ENCODE results near the gene CRACDL. TPM values are rescaled to one million over a fixed set of nuclear protein-coding genes. Genes with fewer than 3 reads are reported as not detected.

Gene CRACDL
- total RNA-seq, 1 experiment from 2014 or later = 0.22 TPM

DNA sequence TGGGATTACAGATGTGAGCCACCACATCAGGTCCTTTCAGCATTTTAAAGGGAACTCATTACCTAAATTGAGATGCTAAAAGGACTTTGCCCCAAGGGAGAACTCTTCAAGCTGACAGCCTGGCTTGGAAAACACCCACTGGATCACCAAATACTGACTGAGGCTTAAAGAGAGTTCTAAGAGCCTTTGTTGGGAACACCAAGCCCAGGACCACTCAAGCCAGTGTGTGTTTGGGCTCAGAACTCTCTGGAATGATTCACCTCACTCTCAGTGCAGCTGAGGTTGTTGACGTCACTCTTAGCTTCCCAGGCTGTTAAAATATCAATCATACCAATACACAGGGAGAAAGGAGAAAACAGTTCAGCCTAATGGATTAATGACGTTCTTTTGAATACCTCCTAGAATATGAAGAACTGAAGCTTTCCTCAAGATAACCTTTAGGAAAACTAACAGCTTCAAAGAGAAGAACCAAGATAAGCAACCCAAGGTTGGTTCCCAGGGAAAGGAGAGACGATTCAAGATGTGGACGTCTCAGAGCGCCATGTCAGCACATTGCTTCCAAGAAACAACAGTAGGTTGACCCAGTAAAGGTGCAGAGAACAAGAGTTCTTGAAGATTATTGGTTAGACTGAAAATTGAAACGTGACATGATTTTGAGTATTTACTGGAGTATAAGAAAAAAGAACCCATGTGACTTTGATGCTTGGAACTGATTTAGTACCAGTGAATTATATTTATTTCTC lies 157.1 kb downstream of the CRACDL start:
- no peak for DNase-seq (ENCODE audit: extremely low read depth, low read depth)

DNA sequence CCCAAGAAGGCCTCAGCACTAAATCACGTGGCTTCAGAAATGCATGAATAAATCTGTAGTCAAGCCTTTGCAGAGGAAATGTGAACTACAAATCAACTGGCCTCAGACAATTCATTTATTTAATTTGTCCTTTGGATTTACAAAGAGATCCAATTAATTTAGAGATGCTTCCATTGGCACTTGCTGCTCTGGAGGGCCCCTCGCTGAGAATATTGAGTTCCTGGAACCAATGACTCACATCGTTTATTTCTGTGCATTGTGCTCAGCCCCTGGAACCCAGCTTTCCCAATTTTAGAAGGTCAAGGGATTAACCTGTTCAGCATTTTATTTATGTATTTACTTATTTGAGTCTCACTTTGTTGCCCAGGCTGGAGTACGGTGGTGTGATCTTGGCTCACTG lies 157.9 kb downstream of the CRACDL start:
- no peak for DNase-seq (ENCODE audit: extremely low read depth, low read depth)

GRCh38 chr2:98777710-98778109 lies 158.3 kb downstream of the CRACDL start:
- no peak for DNase-seq (ENCODE audit: extremely low read depth, low read depth)

DNA sequence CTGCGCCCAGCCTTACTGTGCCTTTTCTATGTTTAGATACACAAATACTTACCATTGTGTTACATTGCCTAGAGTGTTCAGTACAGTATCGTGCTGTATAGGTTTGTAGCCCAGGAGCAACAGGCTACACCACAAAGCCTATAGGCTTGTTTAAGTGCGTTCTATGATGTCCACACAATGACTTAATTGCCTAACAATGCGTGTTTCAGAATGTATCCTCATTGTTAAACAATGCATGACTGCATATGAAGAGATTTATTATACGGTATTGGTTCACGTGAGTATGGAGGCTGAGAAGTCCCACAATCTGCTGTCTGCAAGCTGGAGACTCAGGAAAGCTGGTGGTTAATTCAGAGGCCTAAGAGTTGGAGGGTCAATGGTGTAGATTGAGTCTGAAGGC lies 158.9 kb downstream of the CRACDL start:
- no peak for DNase-seq (ENCODE audit: extremely low read depth, low read depth)

GRCh38 chr2:98776136-98776535 lies 159.9 kb downstream of the CRACDL start:
- DNase-seq (ENCODE audit: extremely low read depth, low read depth) = no peak

- DNase-seq (ENCODE audit: extremely low read depth, low read depth) = no peak
Measured at GRCh38 chr2:98775146-98775986, 160.7 kb downstream of the CRACDL start.

DNA sequence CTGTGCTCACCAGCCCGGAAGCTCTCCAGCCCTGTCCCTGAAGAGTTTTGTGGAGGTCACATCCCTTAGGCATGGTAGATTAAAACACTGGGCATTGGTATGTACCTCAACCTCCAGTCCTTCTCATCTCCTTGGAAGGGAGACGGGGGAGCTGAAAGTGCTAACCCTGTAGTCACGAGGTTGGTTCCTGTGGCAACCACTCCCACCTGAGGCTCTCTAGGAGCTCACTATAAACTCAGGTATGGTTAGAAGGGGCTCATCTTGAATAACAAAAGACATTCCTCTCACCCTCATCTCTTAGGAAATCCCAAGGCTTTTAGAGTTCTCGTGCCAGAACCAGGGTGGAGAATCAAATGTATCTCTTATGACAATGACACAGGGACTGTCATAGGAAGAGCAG lies 162.1 kb downstream of the CRACDL start:
- DNase-seq (ENCODE audit: extremely low read depth, low read depth) = no peak

- no peak for DNase-seq (ENCODE audit: extremely low read depth, low read depth)
Measured at GRCh38 chr2:98773169-98773568, 162.9 kb downstream of the CRACDL start.

DNA sequence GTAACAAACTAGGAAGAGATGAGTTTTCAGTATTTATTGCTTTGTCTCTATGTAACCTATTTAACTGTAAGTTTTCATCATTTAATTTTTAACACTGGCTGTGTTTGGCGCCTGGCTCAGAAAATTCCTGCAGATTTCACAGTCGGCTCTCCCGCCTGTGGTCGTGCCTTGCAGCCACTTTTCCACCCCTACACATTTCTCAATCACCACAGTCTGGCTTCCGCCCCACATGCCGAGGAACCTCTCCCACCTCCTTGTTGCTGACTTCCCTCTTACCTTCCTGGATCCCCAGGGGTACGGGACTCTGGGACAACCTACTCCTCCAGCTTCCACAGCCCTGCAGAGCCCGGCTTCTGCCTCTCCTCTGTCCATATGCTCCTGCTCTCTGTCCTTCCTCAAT lies 163.5 kb downstream of the CRACDL start:
- no peak for DNase-seq (ENCODE audit: extremely low read depth, low read depth)

- no peak for DNase-seq (ENCODE audit: extremely low read depth, low read depth)
Measured at GRCh38 chr2:98771721-98772524, 164.1 kb downstream of the CRACDL start.

GRCh38 chr2:98771264-98771663 lies 164.8 kb downstream of the CRACDL start:
- no peak for DNase-seq (ENCODE audit: extremely low read depth, low read depth)

DNA sequence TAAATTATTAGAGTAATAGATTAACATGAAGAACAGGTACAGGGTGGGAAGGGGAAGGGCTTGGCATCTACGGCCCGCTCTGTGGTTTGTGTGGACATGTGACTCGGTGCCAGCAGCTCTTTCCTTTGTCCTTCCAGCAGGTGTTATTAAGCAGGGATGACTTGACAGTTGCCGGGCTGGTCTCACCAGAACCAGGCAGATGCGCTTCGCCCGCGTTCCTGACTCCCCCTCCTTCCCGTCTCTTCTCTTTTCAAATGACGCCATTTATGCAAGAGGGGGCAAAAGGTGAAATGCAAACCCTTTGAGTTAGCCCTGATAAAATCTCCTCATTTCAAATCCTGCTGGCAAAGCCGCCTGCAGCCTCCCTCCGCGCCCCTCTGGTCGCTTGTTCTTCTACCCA lies 166.2 kb downstream of the CRACDL start:
- DNase-seq (ENCODE audit: extremely low read depth, low read depth) = no peak

DNA sequence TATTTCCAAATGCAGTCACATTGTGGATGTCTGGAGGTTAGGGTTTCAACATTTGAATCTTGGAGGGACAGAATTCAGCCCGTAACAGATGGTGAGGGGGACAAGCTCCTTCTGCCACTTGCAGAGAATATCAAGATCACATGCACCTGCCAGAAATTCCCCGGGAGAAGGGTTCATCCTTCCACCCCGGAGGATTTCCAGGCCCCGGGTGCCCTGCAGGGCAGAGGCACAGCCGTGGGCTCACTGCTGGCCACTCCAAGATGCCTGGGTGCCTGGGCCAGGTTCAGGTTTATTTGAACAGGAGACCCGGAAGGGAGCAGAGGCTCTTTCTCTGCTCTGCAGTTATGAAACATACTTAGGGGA lies 166.9 kb downstream of the CRACDL start:
- no peak for DNase-seq (ENCODE audit: extremely low read depth, low read depth)

DNA sequence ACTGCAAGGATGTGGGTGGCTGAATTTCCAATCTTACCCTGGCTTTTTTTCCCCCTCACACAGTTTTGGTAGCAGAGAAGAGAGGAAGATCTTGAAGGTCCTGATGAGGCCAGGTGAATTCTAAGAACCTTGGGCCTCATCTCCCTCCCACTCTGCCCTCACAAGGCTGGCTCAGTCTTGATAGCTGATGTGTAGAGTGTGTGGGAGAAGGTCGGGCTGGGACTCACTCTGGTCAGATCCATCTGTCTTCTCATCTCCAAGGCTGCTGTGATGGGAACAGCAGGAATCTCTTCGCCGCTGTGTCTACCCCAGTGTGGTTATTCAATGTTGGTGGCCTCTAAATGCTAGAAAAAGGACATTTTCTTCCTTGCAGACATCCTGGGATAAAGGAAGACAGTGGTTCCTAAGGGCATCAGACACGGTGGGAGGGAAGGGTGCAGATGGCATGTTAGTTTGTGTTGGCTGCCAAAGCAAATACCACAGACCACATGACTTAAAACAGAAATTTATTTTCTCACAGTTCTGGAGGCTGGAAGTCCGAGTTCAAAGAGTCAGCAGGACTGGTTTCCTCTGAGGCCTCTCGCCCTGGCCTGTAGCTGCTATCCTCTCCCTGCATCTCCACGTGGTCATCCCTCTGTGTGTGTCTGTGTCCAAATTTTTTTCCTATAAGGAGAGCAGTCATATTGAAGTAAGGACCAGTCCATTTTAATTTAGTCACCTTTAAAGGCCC lies 167.5 kb downstream of the CRACDL start:
- no peak for DNase-seq (ENCODE audit: extremely low read depth, low read depth)

DNA sequence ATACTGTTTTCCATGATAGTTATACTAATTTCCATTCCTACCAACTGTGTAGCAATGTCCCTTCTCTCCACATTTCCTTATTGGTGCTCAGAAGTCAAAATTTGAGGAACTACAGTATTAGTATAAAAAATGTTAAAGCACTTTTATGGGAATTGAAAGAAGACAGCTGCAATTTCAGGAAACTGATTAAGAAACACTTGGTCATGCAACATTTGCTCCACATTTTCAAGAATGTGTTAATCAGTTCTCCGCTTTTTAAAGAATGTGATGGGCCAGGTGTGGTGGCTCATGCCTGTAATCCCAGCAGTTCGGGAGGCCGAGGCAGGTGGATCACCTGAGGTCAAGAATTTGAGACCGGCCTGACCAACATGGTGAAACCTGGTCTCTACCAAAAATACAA lies 171.5 kb downstream of the CRACDL start:
- DNase-seq (ENCODE audit: extremely low read depth, low read depth) = no peak

- DNase-seq (ENCODE audit: extremely low read depth, low read depth) = no peak
Measured at GRCh38 chr2:98763209-98763951, 172.6 kb downstream of the CRACDL start.

- DNase-seq (ENCODE audit: extremely low read depth, low read depth) = no peak
Measured at GRCh38 chr2:98761909-98762308, 174.1 kb downstream of the CRACDL start.

GRCh38 chr2:98761267-98761781 lies 174.7 kb downstream of the CRACDL start:
- no peak for DNase-seq (ENCODE audit: extremely low read depth, low read depth)

GRCh38 chr2:98759827-98760625 lies 176.0 kb downstream of the CRACDL start:
- DNase-seq (ENCODE audit: extremely low read depth, low read depth) = no peak

All from NCI-H460 (cell line).